ENCODE results near the gene HTT. TPM values are rescaled to one million over a fixed set of nuclear protein-coding genes. Genes with fewer than 3 reads are reported as not detected.

The HTT gene
- total and polyA plus RNA-seq, 2 of the 13 experiments (the other 11 are each of a cell fraction or from before 2014, with no cell fraction given): 17.5 to 19.5 TPM

GRCh38 chr4:3286335-3287175, 212.1 kb downstream of the HTT start (continued):
- no peak for TF ChIP-seq RERE (CRISPR knock-in tag; IDR thresholded peaks at IDR 0.05; ENCODE audit: low read depth)
- no peak for TF ChIP-seq LRRFIP1 (CRISPR knock-in tag; conservative IDR thresholded peaks at IDR 0.05)
- TF ChIP-seq ZFAT (CRISPR knock-in tag; conservative IDR thresholded peaks at IDR 0.05): no peak
- TF ChIP-seq ZNF557 (CRISPR knock-in tag; IDR thresholded peaks at IDR 0.05): no peak
- TF ChIP-seq ZNF570 (CRISPR knock-in tag; IDR thresholded peaks at IDR 0.05; ENCODE audit: borderline replicate concordance): no peak
- no peak; the same call in 1 of the 2 replicates for TF ChIP-seq ERF (CRISPR knock-in tag; IDR thresholded peaks at IDR 0.05)
- TF ChIP-seq ARID5B (CRISPR knock-in tag; IDR thresholded peaks at IDR 0.05): no peak
- peak; percentile 56; the same call in 1 of the 2 replicates for TF ChIP-seq ZNF710 (CRISPR knock-in tag; IDR thresholded peaks at IDR 0.05; ENCODE audit: borderline replicate concordance)
- no peak for TF ChIP-seq RFXAP (CRISPR knock-in tag; IDR thresholded peaks at IDR 0.05; ENCODE audit: borderline replicate concordance)
- TF ChIP-seq MYC (CRISPR knock-in tag; IDR thresholded peaks at IDR 0.05; ENCODE audit: borderline replicate concordance): no peak
- no peak for TF ChIP-seq ZNF143 (CRISPR knock-in tag; IDR thresholded peaks at IDR 0.05)
- TF ChIP-seq ZSCAN5A (CRISPR knock-in tag; IDR thresholded peaks at IDR 0.05; ENCODE audit: borderline replicate concordance): no peak

All from HepG2 (cell line).